HG02798 (cell line): ENCODE data around the gene JPT2.
A peak's percentile ranks its signal among the peaks of the same experiment; 100 is the strongest.
"Not testable (repeated sequence)": the region's sequence is repeated elsewhere in the genome, so short reads cannot be mapped to it uniquely, and the experiment has no call there.

Experiments
- ATAC-seq: cut with Tn5 transposase; IDR thresholded peaks from one replicate; pipeline ENCODE4 v1.9.1; 2021; ENCODE audit warnings: mild to moderate bottlenecking; ENCODE audit not compliant: unreplicated experiment, poor library complexity

The JPT2 gene

GRCh38 chr16:1705688-1706385 is 27.8 kb downstream of the JPT2 start, which contains the start of gene MAPK8IP3:
Gene MAPK8IP3 (plus strand): TSS chr16:1706195. CDS start chr16:1706340, 145 bp downstream.
- peak; percentile 89 for ATAC-seq

- peak; percentile 17 for ATAC-seq
These were observed 28.5 kb downstream of the JPT2 start for GRCh38 chr16:1706386-1707192.

- ATAC-seq = no peak
These were observed 29.2 kb downstream of the JPT2 start for GRCh38 chr16:1707193-1707790.

- ATAC-seq = no peak
These were observed 30.1 kb downstream of the JPT2 start for GRCh38 chr16:1708083-1708767.

GRCh38 chr16:1708768-1709180 is 30.7 kb downstream of the JPT2 start:
- no peak for ATAC-seq

GRCh38 chr16:1709356-1709755 is 31.3 kb downstream of the JPT2 start:
- no peak for ATAC-seq

GRCh38 chr16:1710811-1711507 is 32.9 kb downstream of the JPT2 start:
- no peak for ATAC-seq

GRCh38 chr16:1712791-1713261 is 34.7 kb downstream of the JPT2 start:
- no peak for ATAC-seq

- peak; percentile 24 for ATAC-seq
These were observed 35.3 kb downstream of the JPT2 start for GRCh38 chr16:1713331-1713730.

- peak; percentile 49 for ATAC-seq
These were observed 35.9 kb downstream of the JPT2 start for GRCh38 chr16:1713933-1714332.

- no peak for ATAC-seq
These were observed 37.1 kb downstream of the JPT2 start for GRCh38 chr16:1715220-1715619.

GRCh38 chr16:1718236-1718635 is 40.2 kb downstream of the JPT2 start:
- ATAC-seq = not testable (repeated sequence)

- ATAC-seq = not testable (repeated sequence)
These were observed 41.6 kb downstream of the JPT2 start for GRCh38 chr16:1719559-1720229.

GRCh38 chr16:1721372-1721771 is 43.3 kb downstream of the JPT2 start:
- no peak for ATAC-seq

GRCh38 chr16:1723450-1724147 is 45.5 kb downstream of the JPT2 start:
- ATAC-seq = no peak

GRCh38 chr16:1724491-1724890 is 46.4 kb downstream of the JPT2 start:
- no peak for ATAC-seq

GRCh38 chr16:1726661-1727502 is 48.8 kb downstream of the JPT2 start:
- no peak for ATAC-seq
